K562 (cell line): Measurements from ENCODE around the gene ZC3H8. TPM values are rescaled to one million over a fixed set of nuclear protein-coding genes. Genes with fewer than 3 reads are reported as not detected.

ENCODE experiments used
- E4F1 ChIP-seq: fragments of 250-450 bp; sonication (Bioruptor Pico); IDR thresholded peaks from 2 replicates; pipeline ENCODE4 v1.5.0; 2021; ENCODE audit warnings: mild to moderate bottlenecking, borderline replicate concordance
- HNRNPLL ChIP-seq: fragments of 200-400 bp; formaldehyde crosslinking; IDR thresholded peaks from 2 replicates; pipeline ENCODE4 v1.6.1; 2017; ENCODE audit warnings: low read length, low read depth, mild to moderate bottlenecking; ENCODE audit not compliant: poor library complexity, severe bottlenecking
- NKRF ChIP-seq: fragments of 450-650 bp; IDR thresholded peaks from 2 replicates; pipeline ENCODE4 v1.6.1; 2016; ENCODE audit warnings: borderline replicate concordance
- TBP ChIP-seq: optimal IDR thresholded peaks from 2 replicates; pipeline ENCODE3; 2011; ENCODE audit warnings: low read depth, low read length, improper control_type of control experiment
- ZBTB40 ChIP-seq, 2 experiments: fragments of 450-650 bp in 1 of 2; sonication (generic) in 1 of 2; formaldehyde crosslinking in 1 of 2; IDR thresholded peaks; 2 replicates each; pipeline versions ENCODE4 v1.7.1 to v1.9.0; 2016 to 2022; ENCODE audit warnings: inconsistent platforms in 1 of 2, mild to moderate bottlenecking in 1 of 2, missing genetic modification reagents in 1 of 2
- ZNF592 ChIP-seq: fragments of 450-650 bp; IDR thresholded peaks from 2 replicates; pipeline ENCODE4 v1.6.1; 2017; ENCODE audit warnings: antibody characterized with exemption, mild to moderate bottlenecking
- polyA plus RNA-seq, 8 experiments: library from polyadenylated mRNA; depleted of rRNA in 4 of 8; stranded (reverse) in 5 of 8; unstranded in 3 of 8; fragments of >200 nt; fragmentation: Nextera tagmentation in 2 of 8; fragmentation: Illumina TruSeq in 1 of 8; extraction: Ambion mirVana in 2 of 8; extraction: Trizol in 1 of 8; gene quantifications; 2 replicates each; pipeline versions ENCODE4 v1.2.1 to v1.2.3, GENCODE V29; 2011 to 2014; ENCODE audit warnings: inconsistent platforms in 1 of 8, missing spikeins in 1 of 8
- total RNA-seq, 7 experiments: library from RNA; depleted of rRNA in 6 of 7; stranded (reverse); fragments of >200 nt in 6 of 7; fragmentation: Illumina TruSeq in 2 of 7; extraction: Trizol in 2 of 7; gene quantifications; 2 replicates each; pipeline versions ENCODE4 v1.2.1 to v1.2.3, GENCODE V29; 2011 to 2021; ENCODE audit warnings: low replicate concordance in 1 of 7

ZC3H8 gene
- total and polyA plus RNA-seq, 9 of the 15 experiments (the other 6 are each of a cell fraction or from before 2014, with no cell fraction given), result 11.6 to 41.5 (median 27.5) TPM

GRCh38 chr2:112187805-112188596 lies 66.8 kb downstream of the ZC3H8 start (continued):
- TF ChIP-seq ZBTB40 (IDR thresholded peaks at IDR 0.05), result peak; percentile 35; the same call in 1 of the 2 replicates
- no peak for TF ChIP-seq ZBTB40 (CRISPR knock-in tag; IDR thresholded peaks at IDR 0.05)
- no peak for TF ChIP-seq E4F1 (CRISPR knock-in tag)
- TF ChIP-seq ZNF592, result peak; percentile 94
- TF ChIP-seq NKRF, result no peak
- no peak for TF ChIP-seq HNRNPLL
- peak; percentile 48 for TF ChIP-seq TBP
